Breast epithelium (tissue), 3 donors: ENCODE data around the gene TTC27.

Source experiments
- CTCF ChIP-seq, 3 donors: fragments of 450-650 bp; IDR thresholded peaks; one replicate each; pipeline ENCODE4 v1.5.1; 2016 to 2017; ENCODE audit warnings: antibody characterized with exemption in 3 of 3, mild to moderate bottlenecking in 3 of 3, moderate library complexity in 3 of 3
- POLR2AphosphoS5 ChIP-seq, 3 donors: sonication (generic); formaldehyde crosslinking; IDR thresholded peaks; one replicate each; pipeline ENCODE4 v1.6.1; 2017; ENCODE audit warnings: antibody characterized with exemption in 3 of 3

GRCh38 chr2:32802877-32803276 lies 175.0 kb downstream of the TTC27 start:
- no peak for TF ChIP-seq POLR2AphosphoS5 (IDR thresholded peaks at IDR 0.05)
- TF ChIP-seq CTCF (IDR thresholded peaks at IDR 0.05): no peak
